ENCODE measurements around the gene KDM6B.
"Not testable (repeated sequence)": the region's sequence is repeated elsewhere in the genome, so short reads cannot be mapped to it uniquely, and the experiment has no call there.

KDM6B gene, protein sequence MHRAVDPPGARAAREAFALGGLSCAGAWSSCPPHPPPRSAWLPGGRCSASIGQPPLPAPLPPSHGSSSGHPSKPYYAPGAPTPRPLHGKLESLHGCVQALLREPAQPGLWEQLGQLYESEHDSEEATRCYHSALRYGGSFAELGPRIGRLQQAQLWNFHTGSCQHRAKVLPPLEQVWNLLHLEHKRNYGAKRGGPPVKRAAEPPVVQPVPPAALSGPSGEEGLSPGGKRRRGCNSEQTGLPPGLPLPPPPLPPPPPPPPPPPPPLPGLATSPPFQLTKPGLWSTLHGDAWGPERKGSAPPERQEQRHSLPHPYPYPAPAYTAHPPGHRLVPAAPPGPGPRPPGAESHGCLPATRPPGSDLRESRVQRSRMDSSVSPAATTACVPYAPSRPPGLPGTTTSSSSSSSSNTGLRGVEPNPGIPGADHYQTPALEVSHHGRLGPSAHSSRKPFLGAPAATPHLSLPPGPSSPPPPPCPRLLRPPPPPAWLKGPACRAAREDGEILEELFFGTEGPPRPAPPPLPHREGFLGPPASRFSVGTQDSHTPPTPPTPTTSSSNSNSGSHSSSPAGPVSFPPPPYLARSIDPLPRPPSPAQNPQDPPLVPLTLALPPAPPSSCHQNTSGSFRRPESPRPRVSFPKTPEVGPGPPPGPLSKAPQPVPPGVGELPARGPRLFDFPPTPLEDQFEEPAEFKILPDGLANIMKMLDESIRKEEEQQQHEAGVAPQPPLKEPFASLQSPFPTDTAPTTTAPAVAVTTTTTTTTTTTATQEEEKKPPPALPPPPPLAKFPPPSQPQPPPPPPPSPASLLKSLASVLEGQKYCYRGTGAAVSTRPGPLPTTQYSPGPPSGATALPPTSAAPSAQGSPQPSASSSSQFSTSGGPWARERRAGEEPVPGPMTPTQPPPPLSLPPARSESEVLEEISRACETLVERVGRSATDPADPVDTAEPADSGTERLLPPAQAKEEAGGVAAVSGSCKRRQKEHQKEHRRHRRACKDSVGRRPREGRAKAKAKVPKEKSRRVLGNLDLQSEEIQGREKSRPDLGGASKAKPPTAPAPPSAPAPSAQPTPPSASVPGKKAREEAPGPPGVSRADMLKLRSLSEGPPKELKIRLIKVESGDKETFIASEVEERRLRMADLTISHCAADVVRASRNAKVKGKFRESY (N-terminal part only)

DNA sequence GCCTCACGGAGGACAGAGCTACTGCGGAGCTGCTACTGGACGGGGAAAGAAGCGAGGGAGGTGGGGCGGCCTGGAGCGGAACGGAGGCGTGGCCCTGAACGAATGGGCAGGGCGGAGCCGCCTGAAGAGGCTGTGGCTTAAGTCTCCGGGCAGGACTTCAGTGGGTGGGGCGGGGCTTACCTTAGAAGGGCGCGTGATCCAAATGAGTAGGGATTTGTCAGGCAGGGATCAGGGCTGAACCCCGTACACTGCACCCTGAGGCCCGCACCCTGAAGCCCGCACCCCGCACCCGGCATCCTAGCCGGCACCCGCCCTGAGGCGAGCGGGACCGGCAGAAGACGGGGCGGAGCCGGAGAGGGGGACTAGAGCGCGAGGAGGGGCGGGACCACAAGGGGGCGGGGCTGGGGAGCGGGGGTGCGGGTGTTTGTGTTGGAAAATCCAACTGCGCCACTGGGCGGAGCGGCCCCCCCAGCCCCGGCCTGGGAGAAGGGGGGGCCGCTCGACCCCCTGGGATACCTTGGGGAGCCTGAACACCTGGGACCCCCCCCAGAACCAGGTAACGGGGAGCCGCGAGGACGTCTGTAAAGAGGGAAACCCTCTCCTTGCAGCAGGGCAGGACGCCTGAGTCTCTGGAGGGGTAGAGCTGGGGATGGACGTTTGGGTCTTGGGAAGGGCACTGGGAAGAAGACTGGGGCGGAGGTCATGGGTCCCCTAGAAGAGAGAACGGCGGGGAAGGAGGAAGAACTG is at the start of gene KDM6B:
Gene KDM6B, plus strand, starts transcription at position 423 of the 747 bp plus-strand sequence. CDS start 11,338 bp downstream, outside the sequence.
- peak; percentile 78 to 82 for DNase-seq (ENCODE audit: low read depth in 2 of 2)

DNA sequence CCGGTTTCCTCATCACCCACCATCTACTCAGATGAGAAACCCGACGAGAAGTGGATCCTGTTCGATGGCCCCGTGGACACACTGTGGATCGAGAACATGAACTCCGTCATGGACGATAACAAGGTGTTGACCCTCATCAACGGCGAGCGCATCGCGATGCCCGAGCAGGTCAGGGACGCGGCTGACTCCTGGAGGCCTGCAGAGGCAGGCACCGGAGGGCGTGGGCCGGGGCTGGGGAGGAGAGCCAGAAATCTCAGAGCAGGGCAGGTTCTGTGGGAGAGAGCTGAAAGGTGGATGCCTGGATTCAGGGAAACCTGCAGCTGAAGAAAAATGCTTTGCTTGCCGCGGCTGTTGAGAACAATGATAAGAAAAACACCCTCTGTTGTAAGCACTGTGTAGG is 47.2 kb upstream of the KDM6B start:
- no peak for DNase-seq (ENCODE audit: low read depth in 2 of 2)

DNA sequence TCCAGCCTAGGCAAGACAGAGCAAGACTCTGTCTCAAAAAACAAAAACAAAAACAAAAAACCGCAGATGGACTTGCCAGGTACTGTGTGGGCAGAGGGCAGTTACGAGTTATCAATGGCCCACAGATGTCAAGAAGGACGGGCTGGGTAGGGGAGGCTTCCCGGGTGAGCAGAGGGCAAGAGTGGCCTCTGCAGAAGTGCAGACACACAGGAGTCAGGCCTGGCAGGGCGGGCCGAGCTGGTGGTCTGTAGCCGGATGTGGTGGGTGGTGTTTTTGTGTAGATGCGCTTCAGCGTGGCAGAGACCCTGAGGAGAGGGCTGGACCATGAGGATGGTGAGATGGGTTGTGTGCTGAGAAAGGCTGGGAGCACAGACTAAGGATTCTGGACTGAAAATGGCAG is 44.9 kb upstream of the KDM6B start:
- no peak for DNase-seq (ENCODE audit: low read depth in 2 of 2)

- no peak for DNase-seq (ENCODE audit: low read depth in 2 of 2)
Observed at GRCh38 chr17:7790150-7790549, 43.9 kb upstream of the KDM6B start.

DNA sequence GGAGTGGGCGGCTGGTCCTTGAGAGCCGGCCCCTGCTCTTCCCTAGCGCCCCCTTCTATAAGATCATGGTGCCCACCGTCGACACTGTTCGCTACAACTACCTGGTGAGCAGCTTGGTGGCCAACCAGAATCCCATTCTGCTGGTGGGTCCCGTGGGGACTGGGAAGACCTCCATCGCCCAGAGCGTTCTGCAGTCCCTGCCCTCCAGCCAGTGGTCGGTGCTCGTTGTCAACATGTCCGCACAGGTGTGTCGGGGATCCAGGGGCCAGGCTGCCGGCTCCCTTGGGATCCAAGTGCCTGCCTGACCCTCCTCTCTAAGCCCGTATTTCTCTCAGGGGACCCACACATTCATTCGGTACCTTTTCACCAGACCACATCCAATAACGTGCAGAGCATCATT is 41.4 kb upstream of the KDM6B start:
- no peak for DNase-seq (ENCODE audit: low read depth in 2 of 2)

DNA sequence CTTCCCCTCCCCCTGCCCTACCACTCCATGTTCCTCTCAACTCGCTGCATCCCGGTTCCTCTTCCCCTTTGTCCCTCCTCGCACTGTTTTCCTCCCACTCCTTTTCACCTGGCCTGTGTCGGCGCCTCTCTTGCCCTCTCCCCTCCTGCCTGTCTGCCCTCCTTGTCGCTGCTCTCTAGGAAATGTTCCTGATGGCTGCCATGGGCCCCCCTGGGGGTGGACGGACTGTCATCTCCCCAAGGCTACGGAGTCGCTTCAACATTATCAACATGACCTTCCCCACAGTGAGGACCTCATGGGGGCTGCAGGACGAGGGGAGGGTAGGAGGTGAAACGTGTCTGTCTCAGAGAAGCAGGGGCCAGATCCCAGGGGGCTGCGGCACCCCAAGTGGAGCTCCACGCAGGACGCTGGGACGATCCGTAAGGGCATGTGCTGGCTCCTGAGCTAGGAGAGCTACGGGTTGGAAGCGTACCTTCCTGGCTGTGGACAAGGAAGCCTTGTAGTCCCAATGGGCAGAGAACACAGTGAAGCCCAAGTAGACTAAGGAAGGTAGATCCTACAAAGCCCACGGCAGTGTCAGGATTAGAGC is 39.8 kb upstream of the KDM6B start:
- no peak for DNase-seq (ENCODE audit: low read depth in 2 of 2)

DNA sequence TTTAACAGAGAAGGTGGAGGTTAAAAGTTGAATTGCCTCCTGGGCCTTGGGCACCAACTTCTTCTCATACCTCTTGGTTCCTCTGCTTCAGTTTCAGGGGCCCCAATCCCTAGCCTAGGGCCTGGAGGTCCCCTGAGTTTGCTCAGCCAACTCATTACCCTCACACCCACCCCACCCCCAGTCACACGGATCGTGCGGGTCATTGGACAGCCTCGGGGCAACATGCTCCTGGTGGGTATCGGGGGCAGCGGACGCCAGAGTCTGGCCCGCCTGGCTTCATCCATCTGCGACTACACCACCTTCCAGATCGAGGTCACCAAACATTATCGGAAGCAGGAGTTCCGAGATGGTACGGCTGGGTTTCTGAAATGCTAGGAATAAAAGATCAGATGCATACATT is 36.0 kb upstream of the KDM6B start:
- DNase-seq (ENCODE audit: low read depth in 2 of 2), result no peak

DNA sequence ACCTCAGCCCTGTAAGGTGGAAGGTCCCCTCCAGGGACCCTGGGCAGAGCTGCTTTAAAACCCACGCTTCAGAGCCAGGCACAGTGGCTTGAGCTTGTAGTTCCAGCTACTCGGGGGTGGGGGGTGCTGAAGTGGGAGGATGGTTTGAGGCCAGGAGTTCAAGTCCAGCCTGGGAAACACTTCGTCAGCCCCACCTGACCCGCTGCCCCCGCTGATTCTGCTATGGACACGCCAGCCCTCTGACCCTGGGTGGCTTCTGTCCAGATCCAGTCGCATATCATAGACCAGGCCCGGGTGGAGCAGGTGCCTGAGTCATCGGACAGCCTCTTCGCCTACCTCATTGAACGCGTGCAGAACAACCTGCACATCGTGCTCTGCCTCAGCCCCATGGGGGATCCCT is 35.2 kb upstream of the KDM6B start:
- DNase-seq (ENCODE audit: low read depth in 2 of 2), result no peak

DNA sequence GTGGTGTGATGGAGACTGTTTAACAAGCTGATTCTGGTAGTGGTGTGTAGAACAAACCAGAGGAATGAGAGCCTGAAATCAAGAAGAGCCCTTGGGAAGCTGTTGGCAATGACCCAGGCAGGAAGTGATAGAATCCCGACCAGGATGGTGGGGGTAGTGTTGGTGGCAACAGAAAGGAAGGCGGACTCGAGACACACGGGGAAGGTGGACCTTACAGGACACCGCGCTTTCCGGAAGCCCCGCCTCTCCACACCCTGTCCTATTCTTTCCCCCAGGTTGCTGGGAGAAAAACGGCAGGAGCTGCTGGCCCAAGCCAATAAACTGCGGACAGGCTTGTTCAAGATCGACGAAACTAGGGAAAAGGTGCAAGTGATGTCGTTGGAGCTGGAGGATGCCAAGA is 30.0 kb upstream of the KDM6B start:
- no peak for DNase-seq (ENCODE audit: low read depth in 2 of 2)

- DNase-seq (ENCODE audit: low read depth in 2 of 2), result no peak
Observed at GRCh38 chr17:7806587-7806986, 27.4 kb upstream of the KDM6B start.

DNA sequence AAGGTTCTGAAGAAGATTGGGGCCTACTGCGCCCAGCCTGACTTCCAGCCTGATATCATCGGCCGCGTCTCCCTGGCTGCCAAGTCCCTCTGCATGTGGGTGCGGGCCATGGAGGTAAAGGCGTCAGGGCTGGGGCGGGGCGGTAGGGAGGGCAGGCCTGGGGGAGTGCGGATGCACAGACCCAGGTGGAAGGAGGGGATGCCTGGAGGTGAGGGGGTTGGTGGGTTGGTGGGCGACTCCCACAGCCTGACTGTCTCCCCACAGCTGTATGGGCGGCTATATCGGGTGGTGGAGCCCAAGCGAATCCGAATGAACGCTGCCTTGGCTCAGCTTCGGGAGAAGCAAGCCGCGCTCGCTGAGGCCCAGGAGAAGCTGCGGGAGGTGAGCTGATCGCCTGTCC is 26.8 kb upstream of the KDM6B start:
- DNase-seq (ENCODE audit: low read depth in 2 of 2), result no peak

DNA sequence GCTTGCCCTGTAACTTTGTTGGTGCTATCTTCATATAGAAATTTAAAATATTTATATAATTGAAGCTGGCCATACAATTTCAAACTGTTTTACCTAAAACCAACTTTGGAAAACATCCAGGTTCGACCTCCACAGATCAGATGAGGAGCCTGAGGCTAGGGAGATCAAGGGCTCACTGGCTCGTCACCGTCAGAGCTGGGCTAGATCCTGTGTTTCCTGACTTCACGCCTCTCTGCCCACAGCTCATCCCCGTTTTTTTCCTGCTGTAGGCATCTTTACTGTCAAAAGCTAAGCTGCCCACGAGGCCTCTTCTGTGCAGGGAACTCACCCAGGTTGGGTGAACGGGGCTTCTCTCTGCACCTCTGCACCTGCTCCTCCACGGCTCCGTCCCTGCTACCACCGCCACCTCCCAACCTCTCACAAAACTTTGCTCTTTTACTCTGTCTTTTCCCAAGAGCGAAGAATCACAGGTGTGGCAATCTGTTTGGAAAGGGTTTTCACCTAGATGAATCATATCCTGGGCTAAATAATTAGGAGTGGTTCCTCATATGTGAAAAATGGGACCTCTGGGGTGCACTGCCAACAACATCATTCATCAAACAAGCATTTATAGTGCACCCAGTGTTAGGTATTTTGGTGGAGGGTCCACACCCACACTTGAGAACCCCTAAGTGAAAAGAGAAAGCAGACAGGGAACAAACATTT is 24.8 kb upstream of the KDM6B start:
- DNase-seq (ENCODE audit: low read depth in 2 of 2), result no peak

GRCh38 chr17:7809791-7810343 is 24.1 kb upstream of the KDM6B start:
- not testable (repeated sequence) for DNase-seq (ENCODE audit: low read depth in 2 of 2)

DNA sequence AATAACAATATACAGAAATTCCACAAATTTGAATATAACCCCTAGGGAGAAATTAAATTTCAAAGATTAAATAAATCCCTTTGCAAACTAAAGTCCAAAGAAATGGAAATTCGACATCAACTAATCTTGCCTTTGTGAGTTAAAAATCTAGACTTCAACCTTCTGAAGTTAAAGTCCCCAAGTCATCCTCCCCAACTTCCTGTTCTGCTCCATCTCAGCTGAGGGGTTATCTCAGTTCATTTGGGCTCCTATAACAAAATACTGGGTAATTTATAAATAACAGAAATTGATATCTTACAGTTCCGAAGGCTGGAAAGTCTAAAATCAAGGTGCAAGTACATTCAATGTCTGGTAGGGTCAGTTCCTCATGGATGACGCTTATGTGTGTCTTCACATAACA is 22.8 kb upstream of the KDM6B start:
- DNase-seq (ENCODE audit: low read depth in 2 of 2), result no peak

- no peak for DNase-seq (ENCODE audit: low read depth in 2 of 2)
Observed at GRCh38 chr17:7814969-7815368, 19.0 kb upstream of the KDM6B start.

- no peak for DNase-seq (ENCODE audit: low read depth in 2 of 2)
Observed at GRCh38 chr17:7816926-7817642, 16.9 kb upstream of the KDM6B start.

DNA sequence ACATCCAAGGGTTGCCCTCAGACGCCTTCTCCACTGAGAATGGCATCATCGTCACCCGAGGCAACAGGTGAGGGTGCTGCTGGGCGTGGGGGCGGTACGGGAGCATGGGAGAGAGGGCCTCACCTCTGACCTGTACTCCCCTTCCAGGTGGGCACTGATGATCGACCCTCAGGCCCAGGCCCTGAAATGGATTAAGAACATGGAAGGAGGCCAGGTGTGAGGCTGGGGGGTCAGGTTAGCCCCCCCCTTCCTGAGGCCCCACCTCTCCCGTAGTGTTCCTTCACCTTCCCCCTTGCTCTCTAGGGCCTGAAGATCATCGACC is 16.4 kb upstream of the KDM6B start:
- DNase-seq (ENCODE audit: low read depth in 2 of 2), result no peak

GRCh38 chr17:7818026-7818425 is 16.0 kb upstream of the KDM6B start:
- DNase-seq (ENCODE audit: low read depth in 2 of 2), result no peak

DNA sequence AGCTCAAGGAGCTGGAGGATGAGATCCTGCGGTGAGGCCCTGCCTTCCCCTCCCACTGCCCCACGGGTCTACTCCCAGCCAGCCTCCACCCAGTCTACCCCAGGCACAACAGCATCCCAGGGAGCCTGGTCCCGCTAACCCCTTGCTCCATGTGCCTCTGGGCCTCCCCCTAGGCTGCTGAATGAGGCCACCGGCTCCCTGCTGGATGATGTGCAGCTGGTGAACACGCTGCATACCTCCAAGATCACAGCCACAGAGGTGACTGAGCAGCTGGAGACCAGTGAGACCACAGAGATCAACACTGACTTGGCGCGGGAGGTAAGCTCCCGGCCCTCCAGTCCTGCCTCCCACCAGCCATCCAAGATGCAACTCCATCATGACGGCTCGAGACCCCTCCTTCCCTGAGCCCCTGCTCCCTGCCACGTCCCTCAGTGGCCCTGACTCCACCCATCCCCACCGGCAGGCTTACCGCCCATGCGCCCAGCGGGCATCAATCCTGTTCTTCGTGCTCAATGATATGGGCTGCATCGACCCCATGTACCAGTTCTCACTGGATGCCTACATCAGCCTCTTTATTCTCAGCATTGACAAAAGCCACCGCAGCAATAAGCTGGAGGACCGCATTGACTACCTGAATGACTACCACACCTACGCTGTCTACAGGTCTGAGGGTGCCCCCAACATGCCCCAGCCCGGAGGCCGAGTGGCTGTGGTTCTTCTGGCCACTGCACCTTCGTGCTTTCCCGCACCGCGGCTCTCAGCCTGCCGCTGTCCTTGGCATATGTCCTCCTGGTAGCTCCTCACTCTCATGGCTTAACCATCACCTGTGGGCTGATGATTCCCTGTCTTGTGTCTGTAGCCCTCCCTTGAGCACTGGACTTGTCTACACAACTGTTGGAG is 15.0 kb upstream of the KDM6B start:
- no peak for DNase-seq (ENCODE audit: low read depth in 2 of 2)
